NCI-H2029 (cell line): ENCODE data around the gene PHF12.

ENCODE experiments used
- DNase-seq: peaks from one replicate; lab custom pipeline; 2025; lab: John Stamatoyannopoulos, UW

Gene PHF12

GRCh38 chr17:28858801-28859355, 92.4 kb downstream of the PHF12 start:
- DNase-seq = no peak

DNA sequence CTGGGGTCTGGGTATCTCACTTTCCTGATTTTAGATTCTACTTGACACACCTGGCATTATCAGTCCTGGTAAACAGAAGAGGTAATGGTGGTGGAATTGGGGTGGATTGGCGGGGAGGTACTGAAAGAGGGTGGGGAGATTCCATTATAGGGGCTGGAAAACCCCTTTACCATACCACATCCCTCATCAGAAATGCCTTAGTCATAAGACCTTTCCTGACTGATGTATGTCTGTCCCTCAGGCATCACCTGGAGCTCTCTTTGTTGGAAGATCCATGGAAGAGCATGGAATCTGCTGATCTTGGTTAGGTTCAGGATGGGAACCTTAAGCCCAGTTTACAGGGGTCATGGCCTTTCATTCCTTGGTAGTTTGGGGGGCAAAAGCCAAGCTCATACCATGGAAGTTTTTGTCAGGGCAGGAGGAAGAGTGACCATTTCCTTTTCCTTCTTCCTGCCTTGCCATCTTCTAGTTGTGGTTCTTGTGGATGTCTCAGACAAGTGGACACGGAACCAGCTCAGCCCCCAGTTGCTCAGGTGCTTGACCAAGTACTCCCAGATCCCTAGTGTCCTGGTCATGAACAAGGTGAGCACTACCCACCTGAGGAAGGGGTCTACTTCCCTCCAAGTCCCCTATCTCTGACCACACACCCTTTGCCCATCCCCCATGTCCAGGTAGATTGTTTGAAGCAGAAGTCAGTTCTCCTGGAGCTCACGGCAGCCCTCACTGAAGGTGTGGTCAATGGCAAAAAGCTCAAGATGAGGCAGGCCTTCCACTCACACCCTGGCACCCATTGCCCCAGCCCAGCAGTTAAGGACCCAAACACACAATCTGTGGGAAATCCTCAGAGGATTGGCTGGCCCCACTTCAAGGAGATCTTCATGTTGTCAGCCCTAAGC, 93.2 kb downstream of the PHF12 start:
- no peak for DNase-seq

DNA sequence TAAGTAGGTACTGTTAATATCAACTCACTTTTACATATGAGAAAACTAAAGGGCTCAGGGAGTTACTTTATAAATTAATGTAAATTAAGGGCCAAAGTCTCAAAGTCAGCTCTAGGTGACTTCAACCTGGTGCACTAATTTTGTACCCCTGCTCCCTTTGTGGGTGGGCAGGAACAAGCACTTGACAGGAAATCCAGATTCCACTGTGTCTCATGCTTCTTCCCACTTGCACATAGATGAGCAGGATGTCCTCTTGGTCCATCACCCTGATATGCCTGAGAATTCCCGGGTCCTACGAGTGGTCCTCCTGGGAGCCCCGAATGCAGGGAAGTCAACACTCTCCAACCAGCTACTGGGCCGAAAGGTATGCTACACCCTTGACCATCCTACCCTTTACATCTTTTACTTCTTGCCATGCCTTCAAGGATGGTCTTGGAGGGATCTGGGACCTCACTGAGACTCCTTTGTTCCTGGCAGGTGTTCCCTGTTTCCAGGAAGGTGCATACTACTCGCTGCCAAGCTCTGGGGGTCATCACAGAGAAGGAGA, 95.2 kb downstream of the PHF12 start:
- no peak for DNase-seq

- no peak for DNase-seq
Measured at GRCh38 chr17:28855336-28855679, 96.0 kb downstream of the PHF12 start.
